Inflammatory macrophage treated with lipopolysaccharide for 1 hour (primary cell): ENCODE measurements around the gene EXD3.

Experiments
- DNase-seq, 2 donors: peaks; one replicate each; pipeline ENCODE4 v3.0.0-alpha.2; 2020 to 2022

EXD3 gene

DNA sequence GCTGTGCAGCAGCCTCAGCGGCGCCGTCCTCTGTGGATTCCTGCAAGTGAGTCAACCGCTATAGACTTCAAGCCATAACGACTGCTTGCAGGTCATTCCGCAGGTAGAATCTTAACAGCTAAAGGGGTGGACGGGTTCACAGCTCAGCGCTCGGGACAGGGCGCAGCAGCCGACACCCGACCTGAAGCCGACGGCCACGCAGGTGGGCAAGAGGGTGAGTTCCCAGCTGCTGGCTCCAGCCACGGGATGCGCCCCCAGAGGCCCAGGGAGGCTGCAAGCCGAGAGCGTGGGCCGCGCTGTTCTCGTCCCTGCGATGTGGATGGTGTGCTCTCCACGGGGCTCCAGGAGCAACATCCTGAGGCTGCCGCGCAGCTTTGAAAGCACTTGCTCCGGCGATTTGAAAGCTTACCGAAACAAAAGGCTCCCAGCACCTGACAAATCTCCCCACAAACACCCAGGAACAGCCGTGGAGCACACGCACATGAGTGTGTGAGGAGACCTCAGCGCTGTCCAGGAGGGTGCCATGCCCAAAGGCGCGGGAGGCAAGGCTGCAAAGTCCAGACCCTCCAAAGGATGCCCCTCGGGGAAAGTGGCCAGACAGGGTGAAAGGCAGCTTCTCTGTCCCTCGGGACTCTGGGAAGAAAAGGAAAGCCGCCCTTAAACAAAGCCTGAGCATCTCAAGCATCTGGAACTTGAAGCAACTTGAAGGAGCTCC is 48.7 kb downstream of the EXD3 start:
- DNase-seq, result no peak

DNA sequence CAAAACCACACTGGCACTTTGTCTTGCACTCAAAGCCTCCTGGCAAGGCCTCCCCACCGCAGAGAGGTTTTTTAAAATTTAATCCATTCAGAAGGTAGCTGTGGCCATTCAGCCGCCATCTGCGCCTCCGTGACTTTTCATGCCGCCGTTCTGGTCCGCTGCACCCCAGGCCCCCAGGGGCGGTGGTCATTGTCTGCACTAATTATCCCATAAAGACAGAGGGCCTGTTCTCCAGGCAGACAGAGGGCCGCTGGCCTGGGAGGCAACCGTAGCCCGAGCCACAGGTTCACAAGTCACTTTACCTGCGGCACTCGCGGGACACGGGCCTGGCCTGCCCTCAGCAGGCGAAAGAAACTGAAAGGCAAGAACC is 49.4 kb downstream of the EXD3 start:
- DNase-seq, result no peak

DNA sequence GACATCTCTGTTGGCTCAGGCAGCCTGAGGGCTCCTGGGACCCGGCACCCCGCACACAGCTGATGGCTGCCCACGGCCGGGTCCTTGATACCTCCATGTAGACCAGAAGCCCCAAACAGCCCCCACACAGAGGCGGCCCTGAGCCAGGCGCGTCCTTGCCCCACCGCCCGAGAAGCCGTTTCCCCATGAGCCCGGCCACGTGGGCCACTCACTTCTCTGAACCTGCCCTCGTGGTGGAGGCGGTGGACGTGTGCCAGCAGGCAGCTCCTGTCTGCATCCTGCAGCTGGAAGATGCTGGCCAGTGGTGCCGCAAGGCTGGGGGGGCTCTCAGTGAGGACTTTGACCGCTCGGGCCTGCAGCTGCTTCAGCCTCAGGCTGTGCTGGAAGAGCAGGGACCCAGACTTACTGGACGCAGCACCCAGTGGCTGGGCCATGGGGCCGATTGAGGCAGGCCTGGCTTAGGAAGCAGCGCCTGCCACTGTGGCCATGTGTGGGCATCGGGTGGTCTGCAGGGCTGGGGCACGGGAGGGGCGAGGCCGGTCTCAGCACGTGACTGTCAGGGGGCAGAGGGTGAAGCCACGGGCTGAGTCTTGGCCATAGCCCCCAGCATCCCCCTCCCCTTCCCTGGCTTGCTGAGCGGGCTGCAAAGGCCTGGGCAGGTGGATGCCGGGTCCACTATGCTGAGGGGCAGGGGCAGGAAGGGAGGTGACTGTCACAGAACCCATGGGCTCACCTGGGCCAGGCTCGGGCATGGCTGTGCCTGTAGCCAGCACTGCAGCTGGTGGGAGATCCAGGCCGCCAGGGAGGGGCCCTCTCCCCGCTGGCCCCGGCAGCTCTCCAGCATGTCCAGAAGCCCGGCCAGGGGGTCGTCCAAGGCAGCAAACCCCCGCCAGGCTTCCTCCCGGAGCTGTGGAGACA is 50.0 kb downstream of the EXD3 start:
- no peak for DNase-seq

- DNase-seq, result no peak
Observed at GRCh38 chr9:137371946-137372651, 50.9 kb downstream of the EXD3 start.

- no peak for DNase-seq
Observed at GRCh38 chr9:137371521-137371941, 51.4 kb downstream of the EXD3 start.

DNA sequence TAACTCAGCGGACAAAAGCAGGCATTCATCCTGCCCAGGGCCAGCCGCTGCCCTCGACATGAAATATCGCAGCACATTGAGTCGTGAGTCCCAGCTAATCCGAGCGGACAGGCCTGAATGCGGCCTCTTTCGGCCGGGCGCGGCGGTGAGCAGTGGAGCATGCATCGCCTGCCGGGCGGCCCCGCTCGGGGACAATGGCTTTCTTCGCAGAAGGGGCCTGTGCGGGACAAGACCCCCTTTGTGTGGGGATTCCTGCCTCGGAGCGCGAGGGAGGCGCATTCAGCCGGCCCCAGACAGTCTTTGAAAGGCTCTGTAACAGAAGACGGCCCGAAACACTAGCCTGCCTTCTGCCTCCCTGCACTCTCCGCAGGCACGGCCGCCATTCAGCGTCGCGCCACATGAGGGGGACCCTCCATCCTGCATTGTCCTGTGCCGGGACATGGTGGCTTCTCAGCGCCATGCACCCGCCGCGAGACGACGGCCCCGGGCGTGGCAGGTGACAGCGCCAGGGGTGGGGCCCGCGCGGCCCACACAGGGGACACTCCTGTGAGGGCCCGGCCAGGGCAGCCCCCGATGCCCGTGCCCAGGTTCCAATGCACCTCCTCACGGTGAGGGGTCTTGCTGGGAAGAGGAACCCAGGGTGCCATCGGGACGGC is 52.0 kb downstream of the EXD3 start:
- no peak for DNase-seq

DNA sequence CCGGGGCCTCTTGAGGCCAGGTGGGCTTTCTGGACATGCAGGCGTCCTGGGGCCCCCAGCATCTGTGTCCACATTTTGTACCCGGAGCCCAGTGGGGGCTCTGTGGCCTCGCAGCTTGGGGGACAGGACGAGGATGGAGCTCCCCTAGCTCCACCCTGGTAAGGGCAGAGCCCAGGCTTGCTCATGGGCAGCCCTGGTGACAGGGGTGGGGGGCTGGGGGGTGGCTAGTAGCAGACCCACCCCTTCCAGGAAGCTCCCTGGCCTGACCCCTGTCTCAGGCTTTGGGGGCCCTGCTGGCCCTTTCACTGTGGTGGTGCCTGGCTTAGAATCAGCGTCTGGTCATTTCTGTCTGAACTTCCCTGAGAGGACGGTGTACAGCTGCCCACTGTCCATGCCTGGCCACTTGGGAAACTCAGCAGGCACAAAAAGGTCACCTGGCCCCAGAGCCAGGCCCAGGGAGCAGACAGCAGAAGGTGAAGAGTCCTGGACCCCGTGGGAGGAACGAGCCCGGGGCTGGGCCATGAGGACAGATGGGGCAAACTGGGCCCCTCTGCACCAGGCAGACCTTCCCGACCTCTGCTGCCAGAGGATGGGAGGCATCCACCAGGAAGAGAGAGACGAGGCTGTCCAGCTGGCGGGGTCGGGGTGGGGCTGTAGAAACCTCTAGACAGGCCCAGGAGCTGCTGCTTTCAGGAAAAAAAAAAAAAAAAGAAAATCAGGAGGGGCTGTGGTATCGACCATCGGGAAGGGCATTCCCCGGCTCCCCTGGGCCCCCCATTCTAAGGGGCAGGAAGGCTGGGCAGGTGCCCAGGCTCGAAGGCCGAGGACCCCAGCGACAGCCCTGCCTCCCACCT is 52.8 kb downstream of the EXD3 start:
- no peak for DNase-seq

DNA sequence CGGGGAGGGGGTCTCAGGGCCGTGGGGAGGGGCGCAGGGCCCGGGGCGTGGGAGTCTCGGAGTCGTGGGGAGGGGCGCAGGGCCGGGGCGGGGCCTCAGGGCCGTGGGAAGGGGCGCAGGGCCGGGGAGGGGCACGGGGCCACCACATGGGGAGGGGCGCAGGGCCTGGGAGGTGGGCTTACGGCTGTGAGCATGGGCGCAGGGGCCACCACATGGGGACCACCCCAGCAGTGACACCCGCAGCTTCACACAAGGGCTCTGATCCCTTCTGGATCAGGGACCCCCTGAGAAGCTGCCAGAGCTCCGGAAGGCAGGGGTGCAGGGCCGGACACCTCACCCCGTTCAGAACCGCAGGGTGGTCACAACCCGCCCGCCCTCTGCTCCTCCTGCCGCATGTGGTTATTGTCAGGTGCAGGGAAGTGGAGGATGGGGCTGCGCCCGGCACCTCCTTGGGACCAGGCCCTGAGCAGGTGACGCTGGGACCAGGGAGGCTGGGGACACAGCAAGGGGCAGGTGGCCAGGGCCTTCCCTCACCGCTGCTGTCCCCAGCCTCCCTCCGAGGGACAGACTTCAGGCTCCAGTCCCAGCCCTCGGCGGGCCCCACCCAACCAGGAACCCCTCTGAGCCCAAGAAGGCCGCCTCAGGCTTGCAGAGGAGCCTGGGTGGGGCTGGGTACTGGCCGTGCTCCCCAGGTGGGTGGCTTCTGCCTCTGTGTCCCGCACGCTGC is 53.7 kb downstream of the EXD3 start:
- DNase-seq, result no peak

- no peak for DNase-seq
Observed at GRCh38 chr9:137368431-137369035, 54.4 kb downstream of the EXD3 start.

DNA sequence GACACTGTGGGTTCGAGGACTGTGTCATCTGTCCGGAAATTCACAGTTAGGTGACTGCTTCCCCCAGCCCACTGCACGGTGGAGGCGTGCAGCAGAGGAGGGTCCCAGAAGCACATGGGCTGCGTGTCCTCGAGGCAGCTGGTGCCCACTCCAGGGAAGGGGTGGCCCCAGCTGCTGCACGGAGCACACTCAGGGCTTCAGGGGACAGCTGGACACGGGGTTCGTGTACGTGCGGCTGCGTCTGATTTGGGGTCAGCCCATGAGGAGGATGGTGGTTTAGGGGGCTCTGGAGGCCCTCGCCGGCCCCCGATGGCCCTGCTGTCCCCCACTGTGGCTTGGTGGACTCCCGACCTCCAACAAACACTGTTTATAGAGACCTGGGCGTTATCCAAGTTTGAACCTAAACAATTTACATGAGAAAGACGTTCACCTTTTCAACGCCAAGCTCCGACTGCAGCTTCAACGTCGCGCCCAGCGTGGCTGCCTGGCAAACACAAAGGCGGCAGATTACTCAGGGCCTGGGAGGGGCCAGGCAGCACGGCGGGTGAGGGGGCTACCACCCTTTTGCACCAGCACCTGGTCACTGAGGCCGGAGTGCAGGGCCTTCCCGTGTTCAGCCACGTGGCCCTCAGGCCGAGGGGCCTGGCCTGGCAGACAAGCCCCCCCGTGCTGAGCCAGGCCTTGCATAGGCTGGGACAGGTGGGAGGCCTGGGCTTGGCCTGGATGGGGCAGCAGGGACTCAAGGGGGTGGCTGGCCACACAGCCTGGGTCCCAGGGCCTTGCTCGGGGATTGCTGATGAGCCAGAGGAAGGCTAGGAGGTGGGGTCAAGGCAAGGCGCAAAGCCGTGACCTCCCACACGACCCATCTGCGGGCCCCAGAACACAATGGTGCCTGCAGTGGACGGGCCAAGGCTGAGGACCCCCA is 55.2 kb downstream of the EXD3 start:
- no peak for DNase-seq

DNA sequence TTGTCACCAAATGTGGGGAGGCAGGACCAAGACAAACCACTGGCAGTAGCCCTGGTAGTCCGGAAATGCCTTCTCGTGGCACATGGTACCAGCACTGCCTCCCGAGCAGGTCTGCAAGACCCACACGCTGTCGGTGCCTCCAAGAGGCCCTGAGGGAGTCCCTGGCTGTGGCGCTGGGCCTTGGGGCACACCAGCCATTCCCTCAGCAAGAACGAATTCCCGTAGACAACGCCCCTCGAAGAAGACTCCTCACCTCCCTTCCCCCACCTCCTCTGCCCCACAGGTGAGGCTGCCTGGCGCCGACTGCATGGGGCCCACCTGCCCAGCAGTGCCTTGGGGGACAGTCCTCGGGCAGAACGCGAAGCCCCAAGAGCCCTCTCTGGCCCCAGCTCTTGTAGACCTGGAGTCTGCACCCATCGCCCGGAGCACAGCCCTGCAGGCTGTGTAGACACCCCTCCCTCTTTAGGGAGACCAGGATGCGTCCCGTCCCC is 56.0 kb downstream of the EXD3 start:
- no peak for DNase-seq

- no peak for DNase-seq
Observed at GRCh38 chr9:137366445-137366810, 56.5 kb downstream of the EXD3 start.

DNA sequence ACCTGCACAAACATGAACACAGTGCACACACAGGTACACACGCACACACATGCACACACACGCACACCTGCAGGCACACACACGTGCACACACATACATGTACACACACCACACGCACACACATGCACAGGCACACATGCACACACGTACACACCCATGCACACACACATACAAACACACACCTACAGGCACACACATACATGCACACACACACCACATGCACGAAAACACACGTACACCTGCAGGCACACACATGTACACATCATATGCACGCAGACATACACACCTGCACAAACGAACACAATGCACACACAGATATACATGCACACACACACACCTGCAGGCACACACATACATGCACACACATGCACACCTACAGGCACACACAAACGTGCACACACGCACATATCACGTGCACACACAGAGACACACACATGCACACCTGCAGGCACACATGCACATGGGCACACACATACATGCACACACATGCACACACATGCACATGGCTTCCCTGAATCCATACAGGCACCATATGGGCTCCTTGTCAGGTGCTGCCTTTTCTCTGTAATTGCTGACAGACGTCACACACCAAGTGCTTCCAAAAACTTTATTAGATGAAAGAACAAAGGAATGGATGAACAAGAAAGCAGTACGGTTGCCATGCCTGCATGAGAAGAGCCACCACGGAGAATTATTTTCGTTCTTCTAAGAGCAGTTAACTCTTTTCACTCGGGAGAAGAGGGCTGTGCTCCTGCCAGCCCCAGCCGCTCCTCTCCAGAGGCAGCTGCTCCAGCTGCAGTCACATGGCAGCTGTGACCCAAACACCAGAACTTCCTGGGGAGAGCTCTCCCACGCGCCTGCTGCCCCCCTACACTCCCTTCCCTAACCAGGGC is 57.2 kb downstream of the EXD3 start:
- no peak for DNase-seq

DNA sequence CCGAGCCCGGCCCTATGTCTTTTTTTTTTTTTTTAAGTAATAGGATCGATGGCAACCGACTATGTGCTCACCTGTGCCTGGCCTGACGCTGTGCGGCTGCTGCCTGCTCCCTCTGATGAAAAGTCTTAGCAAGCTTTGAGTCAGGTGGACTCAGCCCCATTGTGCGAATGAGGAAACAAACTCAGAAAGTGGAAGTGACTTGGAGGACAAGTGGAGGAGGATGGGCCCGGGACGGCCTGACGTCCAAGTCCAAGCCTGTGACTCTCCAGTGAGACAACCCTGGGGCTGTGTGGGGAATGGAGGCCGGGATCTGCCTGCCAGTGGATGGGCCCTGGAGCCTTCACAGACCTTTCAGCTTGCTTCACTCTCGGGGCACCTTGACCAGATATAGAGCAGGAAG is 57.9 kb downstream of the EXD3 start:
- peak; percentile 36 to 71 for DNase-seq

DNA sequence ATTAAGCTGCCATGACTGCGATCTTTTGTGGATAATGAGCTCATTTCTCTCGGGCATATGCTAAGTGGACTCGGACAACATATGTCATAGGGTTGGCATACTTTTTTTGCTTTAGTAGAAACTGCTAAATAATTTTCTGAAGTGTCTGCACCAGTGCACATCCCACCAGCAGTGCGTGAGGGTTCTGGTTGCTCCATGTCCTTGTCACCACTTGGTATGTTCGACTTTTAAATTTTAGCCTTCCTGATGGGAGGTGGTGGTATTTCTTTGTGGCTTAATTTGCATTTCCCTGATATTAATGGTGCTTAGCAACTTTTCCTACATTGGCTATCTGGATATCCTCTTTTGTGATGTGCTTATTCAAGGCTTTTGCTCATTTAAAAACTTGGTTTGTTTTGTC is 63.1 kb downstream of the EXD3 start:
- no peak for DNase-seq

DNA sequence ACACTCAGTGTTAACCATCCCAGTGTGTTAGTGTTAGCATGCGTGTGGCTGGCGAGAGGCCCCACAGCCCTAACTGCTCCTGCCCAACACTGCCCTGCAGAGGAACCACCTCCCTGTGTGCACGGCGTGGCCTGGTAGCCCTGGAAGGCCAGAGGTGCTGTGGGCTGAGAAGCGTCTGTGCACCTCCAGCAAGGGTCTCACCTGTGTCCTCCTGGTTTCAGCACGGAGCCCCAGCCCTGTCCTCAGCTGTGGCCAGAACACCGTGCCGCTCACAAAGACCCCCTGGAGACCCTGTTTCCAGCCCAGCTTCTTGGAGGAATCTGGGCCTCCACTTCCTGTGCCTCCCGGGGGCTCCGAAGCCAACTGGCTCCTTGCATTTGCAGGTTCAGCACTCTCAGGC is 64.8 kb downstream of the EXD3 start:
- DNase-seq, result no peak

- DNase-seq, result no peak
Observed at GRCh38 chr9:137357166-137357565, 65.8 kb downstream of the EXD3 start.

- no peak for DNase-seq
Observed at GRCh38 chr9:137355761-137356365, 67.1 kb downstream of the EXD3 start.
